NCI-H2107 (cell line): ENCODE measurements around the gene PCCA.
A peak's percentile ranks its signal among the peaks of the same experiment; 100 is the strongest.
"Not testable (repeated sequence)": the region's sequence is repeated elsewhere in the genome, so short reads cannot be mapped to it uniquely, and the experiment has no call there.

Experiments
- DNase-seq: peaks from one replicate; lab custom pipeline; 2025; lab: John Stamatoyannopoulos, UW

PCCA gene

GRCh38 chr13:100197116-100197515 lies 108.2 kb downstream of the PCCA start:
- DNase-seq, result no peak

DNA sequence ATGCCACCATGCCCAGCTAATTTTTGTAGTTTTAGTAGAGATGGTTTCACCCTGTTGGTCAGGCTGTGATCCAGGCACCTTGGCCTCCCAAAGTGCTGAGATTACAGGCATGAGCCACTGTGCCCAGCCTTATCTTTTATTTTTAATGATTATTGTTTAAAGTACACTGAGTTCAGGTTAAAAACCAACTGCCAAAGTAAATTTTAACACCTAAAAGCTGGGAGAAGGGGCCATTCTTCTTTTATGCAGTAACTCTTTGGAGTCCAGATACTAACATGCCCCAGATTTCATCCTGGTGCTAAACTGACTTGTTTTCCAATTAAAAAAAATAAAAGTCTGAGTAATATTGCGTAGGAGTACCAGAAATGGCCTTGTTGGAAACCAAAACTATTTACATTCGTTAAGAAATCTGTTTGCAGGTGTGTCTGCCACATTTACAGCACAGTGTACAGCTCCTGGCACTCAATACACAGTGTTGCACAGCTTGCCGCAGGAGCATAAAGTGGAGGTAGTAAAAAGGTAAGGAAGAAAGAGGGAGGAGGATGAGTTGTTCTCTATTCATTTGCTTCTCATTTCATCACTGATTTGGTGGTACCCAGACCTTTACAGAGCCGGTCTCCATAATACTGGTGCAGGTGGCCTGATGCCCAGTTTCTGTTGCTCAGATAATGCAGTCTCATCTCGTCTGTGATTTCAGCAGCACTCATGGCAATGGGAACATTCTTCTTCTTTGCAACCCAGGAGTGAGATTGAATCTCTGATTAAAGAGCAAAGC lies 108.9 kb downstream of the PCCA start:
- no peak for DNase-seq

DNA sequence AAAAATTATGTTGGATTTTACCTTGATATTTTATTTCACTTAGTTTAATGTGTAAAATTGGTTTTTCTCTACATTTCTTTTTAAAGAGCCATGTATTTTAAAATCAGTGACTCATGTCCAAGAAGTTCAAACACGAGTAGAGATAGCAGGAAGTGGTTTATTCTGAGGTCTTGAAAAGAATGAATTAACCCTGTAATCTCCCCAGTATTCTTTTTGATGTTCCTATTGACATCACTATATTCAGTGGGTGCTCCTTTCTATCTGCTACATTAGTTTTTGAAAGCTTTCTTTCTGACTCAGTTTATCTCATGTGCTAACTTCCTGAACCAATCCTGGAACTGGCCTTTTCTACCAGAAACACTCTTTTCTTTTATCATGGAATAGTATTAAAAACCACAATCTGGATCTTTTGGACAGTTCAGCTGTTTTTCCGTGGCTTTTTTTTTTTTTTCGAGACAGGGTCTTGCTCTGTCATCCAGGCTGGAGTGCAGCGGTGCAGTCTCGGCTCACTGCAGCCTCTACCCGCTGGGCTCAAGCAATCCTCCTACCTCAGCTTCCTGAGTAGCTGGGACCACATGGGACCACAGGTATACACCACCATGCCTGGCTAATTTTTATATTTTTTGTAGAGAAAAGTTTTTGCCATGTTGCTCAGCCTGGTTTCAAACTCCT lies 114.9 kb downstream of the PCCA start:
- no peak for DNase-seq

- DNase-seq, result no peak
Measured at GRCh38 chr13:100208002-100208401, 119.1 kb downstream of the PCCA start.

- no peak for DNase-seq
Measured at GRCh38 chr13:100208626-100209025, 119.7 kb downstream of the PCCA start.

DNA sequence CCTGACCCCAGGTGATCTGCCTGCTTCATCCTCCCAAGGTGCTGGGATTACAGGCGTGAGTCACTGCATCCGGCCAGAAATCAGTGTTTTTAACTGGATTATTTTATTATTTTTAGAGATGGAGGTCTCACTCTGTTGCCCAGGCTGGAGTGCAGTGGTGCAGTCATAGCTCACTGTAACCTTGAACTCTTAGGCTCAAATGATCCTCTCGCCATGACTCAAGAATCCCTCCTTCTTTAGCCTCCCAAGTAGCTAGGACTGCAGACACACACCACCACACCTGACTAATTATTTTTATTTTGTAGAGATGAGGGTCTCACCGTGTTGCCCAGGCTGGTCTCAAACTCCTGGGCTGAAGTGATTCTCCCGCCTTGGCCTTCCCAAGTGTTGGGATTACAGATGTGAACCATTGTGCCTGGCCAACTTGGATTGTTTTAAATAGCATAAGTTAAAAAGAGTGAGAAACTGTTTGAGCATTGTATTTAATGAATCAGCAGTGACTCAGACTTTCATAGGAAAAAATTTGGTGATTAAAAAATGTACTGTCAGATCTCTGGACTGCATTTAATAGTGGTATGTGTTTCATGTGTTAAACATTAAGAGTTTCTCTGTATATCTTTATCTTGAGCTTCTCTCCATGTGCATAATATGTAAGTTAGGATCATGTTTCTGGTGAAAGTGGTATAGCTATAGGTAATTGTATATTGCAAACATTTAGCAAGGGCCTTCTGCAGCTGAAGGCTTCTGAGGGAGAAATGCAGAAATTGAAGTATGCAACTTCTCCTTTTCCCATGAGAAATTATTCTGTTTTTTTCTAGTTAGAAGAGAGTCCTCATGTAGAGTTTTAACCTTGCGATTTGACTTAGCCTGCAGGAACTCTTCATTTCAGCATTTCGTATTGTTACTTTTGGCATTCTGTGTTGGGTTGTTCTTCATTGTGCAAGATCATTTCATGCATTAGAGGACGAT lies 121.2 kb downstream of the PCCA start:
- no peak for DNase-seq

DNA sequence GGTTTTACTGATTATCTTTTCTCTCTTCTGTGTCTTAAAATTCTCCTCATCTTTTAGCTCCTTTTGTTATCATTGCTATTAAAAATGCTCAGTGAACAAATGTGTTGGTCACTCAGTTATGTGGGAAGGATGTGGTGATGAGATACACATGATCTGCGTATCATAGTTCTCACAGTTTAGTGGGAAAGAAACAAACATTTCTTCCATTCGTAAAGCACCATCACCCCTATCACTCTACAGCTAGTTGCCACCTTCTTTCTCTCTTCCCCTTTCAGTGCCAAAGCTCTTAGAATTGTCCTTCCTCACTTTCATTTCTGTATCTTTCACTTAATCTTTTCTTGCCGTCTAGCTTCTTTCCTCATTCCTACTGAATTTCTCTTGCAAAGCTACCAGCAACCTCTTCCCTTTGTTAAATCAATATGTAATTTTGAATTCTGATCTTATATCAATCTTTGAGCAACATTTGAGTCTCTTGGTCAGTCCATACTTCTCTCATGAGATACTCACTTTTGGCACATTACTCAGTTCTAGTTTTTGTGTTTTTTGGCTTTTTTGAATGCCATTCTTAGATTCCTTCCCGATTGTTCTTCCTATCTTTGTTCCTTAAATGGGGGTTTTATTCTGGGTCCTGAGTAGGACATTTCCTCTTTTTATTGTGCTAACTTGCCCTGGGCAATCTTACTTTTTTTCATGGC lies 122.3 kb downstream of the PCCA start:
- DNase-seq, result no peak

DNA sequence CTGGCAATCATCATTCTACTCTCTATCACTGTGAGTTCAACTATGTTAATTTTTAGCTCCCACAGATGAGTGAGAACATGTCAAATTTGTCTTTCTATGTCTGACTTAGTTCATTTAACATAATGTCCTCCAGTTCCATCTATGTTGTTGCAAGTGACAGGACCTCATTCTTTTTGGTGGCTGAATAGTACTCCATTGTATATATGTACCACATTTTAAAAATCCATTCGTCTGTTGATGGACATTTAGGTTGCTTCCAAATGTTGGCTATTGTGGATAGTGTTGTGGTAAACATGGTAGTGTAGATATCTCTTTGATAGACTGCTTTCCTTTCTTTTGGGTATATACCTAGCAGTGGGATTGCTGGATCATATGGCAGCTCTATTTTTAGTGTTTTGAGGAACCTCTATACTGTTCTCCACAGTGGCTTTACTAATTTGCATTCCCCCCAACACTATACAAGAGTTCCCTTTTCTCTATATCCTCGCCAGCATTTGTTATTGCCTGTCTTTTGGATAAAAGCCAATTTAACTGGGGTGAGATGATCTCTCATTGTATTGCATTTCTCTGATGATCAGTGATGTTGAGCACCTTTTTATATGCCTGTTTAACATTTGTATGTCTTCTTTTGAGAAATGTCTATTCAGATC lies 124.1 kb downstream of the PCCA start:
- DNase-seq, result no peak

DNA sequence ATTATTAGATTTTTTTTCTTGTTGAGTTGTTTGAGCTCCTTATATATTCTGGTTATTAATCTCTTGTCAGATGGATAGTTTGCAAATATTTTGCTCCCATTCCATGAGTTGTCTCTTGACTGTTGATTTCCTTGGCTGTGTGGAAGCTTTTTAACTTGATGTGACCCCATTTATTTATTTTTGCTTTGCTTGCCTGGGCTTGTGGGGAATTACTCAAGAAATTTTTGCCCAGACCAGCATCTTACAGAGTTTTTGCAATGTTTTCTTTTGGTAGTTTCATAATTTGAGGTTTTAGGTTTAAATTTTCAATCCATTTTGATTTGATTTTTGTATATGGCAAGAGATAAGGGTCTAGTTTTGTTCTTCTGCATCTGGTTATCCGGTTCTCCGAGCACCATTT lies 124.7 kb downstream of the PCCA start:
- no peak for DNase-seq

DNA sequence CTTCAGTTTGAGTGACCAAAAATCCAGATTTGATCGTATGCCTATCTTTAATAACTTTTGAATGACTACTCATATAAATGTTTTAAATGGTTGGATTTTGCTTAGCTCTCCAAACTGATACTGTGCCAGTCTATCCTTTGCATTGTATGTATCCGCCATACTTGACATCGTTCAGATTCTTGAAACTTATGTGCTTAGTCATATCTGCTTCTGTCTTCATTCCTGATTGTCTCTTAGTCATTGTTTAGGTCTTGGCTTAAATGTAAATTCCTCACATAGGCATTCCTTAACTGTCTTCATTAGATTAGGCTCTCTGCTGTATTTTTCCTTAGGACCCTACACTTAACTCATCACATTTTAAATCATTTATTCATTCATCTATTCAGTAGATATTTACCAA lies 126.0 kb downstream of the PCCA start:
- no peak for DNase-seq

GRCh38 chr13:100221166-100221565 lies 132.3 kb downstream of the PCCA start:
- DNase-seq, result no peak

DNA sequence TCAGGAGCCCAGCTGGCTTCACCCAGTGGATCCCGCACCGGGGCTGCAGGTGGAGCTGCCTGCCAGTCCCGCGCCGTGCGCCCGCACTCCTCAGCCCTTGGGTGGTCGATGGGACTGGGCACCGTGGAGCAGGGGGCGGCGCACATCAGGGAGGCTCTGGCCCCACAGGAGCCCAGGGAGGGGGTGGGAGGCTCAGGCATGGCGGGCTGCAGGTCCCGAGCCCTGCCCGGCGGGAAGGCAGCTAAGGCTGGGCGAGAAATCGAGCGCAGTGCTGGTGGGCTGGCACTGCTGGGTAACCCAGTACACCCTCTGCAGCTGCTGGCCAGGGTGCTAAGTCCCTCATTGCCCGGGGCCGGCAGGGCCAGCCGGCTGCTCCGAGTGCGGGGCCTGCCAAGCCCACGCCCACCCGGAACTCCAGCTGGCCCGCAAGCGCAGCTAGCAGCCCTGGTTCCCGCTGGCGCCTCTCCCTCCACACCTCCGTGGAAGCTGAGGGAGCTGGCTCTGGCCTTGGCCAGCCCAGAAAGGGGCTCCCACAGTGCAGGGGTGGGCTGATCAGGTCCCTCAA lies 135.2 kb downstream of the PCCA start:
- not testable (repeated sequence) for DNase-seq

DNA sequence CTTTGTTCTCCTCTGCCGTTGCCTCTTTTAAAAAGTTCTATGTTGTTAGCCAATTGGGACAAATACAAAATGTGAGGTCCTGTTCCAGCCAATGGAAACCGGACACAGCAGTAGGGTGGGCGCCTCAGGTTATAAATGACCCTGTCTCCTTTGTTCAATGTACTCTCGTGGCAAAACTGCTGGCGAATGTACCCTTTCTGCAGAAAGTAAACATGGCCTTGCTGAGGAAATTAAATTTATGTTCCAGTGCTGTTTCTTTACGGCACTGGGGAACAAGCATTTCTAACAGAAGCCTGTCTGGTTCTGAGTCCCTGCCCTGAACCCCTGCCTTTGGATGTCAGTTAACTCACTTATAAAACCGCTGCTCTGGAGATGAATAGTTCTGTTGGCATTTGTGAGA lies 140.7 kb downstream of the PCCA start:
- DNase-seq, result no peak

DNA sequence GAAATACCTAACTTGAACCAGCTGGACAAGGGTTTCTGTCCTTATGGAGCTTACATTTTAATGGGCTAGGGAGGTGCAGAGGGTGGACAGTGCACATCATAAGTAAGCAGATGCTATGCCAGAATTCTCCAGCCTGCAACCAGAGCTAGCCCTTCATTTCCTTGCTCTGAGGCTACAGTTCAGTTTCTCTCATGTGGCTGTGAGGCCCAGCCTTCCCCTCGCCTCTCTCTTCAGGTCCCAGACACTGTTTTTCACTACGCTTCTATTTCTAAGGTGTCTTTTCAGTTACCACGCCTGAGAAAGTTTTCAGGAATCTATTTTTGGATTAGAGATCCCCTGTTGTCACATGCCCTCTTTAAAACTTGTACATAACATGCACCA lies 141.9 kb downstream of the PCCA start:
- no peak for DNase-seq

GRCh38 chr13:100231176-100231575 lies 142.3 kb downstream of the PCCA start:
- no peak for DNase-seq

GRCh38 chr13:100234006-100234405 lies 145.1 kb downstream of the PCCA start:
- DNase-seq, result no peak

DNA sequence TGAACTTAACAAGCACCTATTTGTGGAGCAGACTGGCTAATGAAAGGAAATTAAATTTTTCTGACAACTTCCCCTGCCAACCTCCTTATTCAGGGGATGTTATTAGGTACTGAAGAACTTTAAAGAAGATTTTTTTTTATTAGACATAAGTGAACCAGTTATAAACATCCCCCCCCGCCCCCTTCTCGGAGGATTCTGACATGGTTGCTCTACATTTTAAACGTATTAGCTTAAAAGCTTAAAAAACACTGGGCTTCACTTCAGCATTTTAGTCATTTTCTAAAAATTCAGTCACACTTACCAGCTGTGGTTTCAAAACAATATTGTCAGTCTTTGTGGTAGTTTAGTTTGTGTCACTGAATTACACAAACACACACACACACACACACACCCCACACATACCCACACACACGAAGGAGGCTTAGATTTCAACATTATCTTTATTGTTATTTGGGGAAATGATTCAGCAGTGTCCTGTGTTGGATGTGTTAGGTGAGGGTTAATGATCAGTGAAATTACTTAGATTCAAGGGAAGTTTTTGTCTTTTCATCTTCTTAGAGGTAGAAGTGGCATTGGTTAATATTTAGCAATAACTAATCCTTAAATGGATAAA lies 145.7 kb downstream of the PCCA start:
- DNase-seq, result no peak

DNA sequence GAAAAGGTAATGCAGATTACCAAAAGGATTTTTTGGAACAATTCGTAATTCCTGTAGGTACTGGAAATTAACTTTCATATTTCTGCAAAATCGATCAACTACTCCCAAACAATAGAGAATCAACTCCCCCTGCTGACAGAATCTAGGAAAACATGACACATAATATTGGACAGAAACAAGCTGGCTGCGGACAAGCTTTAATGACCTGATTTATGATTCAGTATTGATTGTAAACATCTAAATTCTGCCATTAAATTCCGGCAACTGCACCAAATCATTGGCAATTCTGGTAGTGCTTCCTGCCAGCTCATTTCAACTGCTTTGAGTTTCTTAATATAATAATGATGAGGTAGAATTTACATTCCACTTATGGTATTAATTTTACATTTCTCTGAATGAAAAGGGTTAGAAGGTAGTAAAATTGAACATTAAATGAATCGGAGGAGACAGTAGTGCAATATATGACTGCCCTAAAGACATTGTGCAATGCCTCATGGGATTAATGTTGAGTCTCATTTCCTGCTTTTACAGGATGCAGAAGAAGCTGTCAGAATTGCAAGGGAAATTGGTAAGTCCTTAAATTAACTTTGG lies 146.5 kb downstream of the PCCA start:
- DNase-seq, result peak; percentile 10

DNA sequence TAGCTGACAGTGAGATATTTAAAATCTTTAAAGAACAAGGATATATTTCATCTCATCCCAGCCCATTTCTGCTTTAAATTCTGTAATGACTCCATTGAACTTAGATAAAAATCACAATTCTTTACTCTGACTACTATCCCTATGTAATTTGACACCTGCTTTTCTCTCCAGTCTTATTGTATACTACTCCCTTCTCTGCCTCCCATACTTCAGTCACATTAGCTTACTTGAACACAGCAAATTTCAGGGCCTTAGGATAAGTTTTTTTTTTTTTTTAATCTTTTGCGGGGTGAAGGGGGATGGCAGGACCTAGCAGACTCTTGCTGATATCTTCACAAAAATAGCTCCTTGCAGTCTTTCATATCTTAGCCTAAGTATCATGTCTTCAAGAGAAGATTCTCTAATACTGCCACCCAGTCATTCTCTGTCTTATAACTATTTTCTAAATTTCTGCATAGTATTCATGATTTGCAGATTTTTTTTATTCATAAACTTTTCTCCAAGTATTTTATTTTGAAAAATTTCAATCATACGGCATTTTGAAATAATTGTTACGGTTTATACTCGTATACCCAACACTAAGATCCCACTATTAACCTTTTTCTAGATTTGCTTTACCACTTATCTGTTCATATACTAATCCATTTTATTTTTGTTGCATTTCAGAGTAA lies 151.4 kb downstream of the PCCA start:
- DNase-seq, result no peak

GRCh38 chr13:100244431-100244830 lies 155.5 kb downstream of the PCCA start:
- DNase-seq, result no peak
